Skeletal muscle cell (primary cell): ENCODE measurements around the gene ANTXR1.

ENCODE experiments used
- DNase-seq: peaks from one replicate; pipeline ENCODE4 v3.0.0-alpha.2; 2010; ENCODE audit warnings: low read depth
- H3K4me3 ChIP-seq: 2 replicates; pipeline ENCODE4 v1.5.1; 2011; ENCODE audit warnings: low read depth, mild to moderate bottlenecking, control low read depth, low read length, moderate library complexity

The ANTXR1 gene

DNA sequence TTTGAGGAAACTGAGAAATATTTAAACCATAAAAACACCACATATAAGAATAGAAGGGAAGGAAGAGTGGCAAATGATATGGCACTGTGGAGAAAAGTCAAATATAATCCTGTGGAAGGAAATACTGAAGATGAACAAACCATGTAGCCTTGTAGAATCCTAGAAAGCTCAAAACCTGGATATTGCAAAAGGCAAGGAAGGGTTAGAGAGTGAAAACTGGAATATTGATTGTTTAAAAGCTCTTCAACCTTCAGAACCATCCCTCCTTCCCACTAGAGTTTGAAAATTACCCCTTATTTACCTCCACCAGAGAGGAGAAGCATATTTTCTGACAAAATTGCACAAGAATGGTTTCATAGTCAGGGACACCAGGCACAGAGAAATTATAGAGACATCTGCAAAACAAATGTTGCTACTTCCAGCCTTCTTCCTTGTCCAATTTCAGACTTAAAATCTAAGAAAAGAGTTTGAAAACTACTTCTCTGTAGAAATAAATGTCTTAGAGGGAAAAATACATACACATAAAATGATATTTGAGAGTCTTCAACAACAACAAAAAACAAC lies 48.0 kb downstream of the ANTXR1 start:
- DNase-seq, result no peak
- H3K4me3 ChIP-seq, result no peak overlapping the region

DNA sequence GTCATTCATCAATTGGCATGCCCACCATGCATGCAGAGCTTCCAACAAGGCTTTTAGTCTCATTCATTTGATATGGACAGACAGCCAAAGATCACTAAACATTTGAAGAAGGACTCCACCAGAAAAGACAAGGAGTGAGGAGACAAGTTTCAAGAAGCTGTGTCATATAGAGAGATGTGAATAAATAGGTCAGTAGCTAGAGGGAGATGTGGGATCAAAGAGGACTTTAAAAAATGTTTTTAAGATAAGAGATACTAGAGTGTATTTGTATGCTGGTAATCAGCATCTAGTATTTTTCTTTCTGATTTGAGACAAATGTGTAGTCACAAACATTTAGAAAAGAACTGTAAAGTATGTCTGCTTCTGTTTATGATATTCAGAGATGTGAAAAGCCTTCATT lies 48.5 kb downstream of the ANTXR1 start:
- DNase-seq, result no peak
- H3K4me3 ChIP-seq, result no peak overlapping the region

DNA sequence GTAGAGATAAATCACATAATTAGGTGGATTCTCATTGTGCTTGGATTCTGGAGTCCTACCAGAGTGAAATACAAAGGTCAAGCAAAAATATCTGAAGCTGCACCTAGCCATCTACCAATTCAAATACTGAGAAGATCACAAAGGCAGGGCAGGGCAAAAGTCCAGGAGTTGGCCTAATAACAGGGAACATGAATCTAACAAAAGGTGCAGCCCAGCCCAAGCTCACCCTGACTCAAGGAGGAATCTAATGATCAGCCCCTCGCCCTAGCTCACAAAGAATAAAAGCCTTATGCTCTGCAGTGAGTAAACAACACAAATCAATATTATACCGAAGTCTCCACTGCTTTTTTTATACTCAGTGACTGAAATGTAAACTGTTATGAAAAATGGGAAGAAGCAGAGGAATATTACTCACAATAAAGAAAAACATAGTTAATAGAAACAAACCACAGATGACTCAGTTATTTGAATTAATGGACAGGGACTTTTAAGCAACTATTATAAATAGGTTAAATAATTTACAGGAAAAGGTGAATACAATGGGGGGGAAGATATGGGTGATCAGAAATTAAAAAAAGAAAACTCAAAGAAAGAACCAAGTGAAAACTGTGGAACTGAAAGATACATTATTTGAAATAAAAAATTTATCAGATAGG lies 49.5 kb downstream of the ANTXR1 start:
- no peak for DNase-seq
- H3K4me3 ChIP-seq, result no peak overlapping the region

DNA sequence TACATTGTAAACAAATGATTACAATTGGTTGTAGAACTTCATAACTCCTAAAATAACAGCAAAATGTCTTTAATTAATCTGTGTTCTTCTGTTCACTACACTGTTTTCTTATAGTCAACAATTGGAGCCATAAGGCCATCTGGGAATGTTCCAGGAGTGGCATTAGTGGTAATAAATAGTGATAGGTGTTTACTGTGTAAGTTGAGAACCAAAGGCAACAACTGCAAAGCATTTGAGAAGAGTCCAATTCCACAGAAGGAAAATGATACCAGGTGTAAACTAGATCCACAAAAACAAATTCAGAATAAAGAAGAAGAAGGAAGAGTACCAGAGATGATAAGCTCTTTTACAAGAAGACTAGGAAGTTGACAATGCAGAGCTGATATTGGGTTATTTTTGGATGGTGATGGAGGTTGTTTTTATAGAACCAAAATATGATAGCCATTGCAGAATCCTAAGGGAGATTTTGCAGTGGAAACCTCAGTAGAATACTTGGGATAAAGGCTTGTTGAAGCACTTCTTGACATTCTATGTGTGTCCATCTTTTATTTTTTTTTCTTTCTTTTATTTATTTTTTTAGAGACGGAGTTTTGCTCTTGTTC lies 52.9 kb downstream of the ANTXR1 start:
- no peak overlapping the region for H3K4me3 ChIP-seq

DNA sequence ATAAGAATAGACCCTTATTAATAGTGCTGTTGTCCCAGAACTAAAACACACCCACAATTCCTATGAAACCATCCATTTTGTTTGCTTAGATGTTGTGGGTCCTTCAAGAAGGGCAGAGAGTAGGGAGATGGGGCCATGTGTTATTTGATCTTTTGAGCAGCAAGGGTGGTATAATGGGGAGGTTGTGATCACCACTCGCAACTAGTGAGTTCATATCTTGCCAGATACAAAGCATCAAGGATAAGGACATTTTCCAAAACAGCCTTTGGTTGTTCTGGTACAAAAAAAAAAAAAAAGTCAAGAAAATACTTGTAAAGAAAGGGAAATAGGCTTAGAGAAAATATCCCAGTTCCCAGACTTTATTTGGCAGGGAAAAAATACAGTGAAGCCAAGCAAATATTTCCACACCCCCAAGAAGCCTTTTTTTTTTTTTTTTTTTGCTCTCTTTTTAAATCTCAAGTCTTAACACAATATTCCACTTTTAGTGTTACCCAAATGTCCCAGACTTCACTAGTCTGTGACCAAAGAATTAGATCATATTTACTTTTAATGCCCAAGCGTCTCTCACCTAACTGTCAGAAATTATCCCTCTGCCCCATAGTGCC lies 54.1 kb downstream of the ANTXR1 start:
- DNase-seq, result no peak
- H3K4me3 ChIP-seq, result no peak overlapping the region

More for the DNA sequence above, 52.9 kb downstream of the ANTXR1 start:
- DNase-seq, result no peak

DNA sequence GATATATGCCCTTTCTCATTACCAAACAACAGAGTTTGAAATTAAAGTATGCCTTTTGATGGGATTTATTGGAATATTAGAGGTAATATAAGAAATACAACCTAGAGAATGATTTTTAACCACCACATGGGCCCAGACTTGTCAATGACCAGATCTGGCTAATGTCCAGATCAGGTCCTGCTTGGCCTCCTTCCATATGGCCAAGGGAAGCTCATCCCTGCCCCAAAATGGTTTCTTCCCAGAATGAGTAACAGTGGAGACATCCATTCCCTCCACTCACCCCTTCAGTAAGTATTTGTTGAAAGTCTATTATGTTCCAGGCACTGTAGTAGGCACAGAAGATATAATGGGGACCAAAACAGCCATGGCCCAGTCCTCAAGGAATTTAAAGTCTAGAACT lies 54.9 kb downstream of the ANTXR1 start:
- H3K4me3 ChIP-seq, result no peak overlapping the region

DNA sequence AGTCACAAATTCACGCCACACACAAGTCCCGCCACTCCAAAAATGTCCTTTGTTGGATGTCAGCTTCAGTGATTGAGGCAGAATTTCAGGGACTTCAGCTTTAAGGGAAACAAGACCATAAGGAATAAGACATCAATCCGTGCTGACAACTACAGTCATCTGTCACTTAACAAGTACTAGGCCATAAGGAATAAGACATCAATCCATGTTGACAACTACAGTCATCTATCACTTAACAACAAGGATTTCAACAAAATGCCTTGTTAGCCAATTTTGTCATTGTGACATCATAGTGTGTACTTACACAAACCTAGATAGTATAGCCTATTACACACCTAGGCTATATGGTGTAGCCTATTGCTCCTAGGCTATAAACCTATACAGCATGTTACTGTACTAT lies 58.0 kb downstream of the ANTXR1 start:
- no peak for DNase-seq
- H3K4me3 ChIP-seq, result no peak overlapping the region

More for the DNA sequence above, 54.9 kb downstream of the ANTXR1 start:
- no peak for DNase-seq

DNA sequence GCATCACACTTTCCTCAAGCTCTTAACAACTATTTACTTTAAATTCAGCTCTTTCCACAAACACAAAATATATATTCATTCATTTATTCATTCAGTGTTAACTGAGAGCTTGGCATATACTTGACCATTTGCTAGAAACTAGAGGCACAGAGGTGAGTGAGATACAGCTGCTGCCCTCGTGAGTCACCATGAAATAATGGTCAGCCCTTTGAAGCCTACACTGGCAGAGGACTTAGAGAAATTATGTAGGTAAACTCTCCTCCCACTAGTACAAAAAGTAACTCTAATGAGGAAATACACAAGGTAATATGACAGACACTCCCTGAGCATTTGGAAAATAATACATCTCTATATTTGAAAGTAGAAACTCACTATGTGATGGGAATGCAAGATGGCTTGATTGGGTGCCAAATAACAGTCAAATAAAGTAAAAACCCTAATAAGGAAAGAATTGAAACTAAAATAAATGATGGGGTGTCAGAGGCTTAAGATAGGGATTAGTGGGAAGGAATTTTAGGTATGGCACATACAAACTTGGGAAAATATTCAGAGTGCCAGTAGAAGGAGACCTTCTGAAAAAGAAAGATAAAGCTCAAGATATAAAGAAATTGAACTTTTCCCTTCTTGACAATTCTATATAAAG lies 61.1 kb downstream of the ANTXR1 start:
- no peak overlapping the region for H3K4me3 ChIP-seq
- DNase-seq, result no peak

DNA sequence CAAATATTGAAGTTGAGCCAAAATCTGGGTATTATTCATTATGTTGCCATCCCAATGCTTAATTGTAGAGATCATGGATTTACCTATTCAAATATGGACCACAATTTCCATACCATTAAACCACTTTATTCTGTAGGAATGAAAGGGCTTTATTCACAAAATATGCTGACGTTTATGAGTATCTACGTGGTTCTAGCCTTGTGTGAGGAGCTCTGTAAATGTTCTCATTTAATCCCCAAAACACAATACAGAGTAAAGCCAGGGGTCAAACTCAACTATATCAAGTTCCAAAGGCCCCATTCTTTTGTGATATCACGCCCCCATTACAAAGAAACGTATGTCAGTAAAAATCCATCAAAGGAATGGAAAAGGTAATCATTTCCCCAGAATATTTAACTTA lies 61.9 kb downstream of the ANTXR1 start:
- DNase-seq, result no peak
- H3K4me3 ChIP-seq, result no peak overlapping the region

DNA sequence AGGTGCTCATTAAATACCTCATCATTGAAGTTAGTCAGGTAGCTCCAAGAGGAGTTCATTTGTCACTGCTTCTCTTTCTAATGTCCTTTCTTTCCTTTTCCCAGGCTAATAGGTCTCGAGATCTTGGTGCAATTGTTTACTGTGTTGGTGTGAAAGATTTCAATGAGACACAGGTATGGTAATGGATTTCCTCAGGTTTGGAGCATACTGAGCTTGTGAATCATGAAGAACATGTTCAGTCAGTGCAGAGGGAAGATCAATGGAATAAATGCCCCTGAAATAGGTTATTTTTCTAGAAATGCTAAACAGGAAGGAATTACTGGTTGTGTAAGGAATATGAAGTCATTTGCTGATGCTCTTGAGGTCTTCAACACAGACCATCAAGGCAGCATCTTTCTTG lies 62.5 kb downstream of the ANTXR1 start:
- no peak for DNase-seq
- no peak overlapping the region for H3K4me3 ChIP-seq

DNA sequence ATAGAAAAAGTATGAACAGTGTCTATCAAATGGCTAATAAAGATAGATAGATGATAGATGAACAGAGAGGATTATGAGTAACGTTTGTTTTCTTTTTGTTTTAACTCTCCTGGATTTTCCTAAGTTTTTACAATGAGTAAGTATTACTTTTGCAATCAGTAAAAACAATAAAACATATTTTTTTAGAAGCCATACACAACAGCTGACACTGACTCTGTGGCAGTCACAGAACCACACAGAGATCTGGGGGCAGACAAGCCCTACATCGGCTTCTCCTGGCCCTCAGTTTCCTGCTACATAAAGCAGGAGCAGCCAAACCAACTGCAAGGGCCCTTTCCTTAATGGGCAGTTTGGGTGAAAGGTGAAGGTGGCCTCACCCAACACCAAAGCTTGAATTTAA lies 63.6 kb downstream of the ANTXR1 start:
- no peak overlapping the region for H3K4me3 ChIP-seq
- no peak for DNase-seq

DNA sequence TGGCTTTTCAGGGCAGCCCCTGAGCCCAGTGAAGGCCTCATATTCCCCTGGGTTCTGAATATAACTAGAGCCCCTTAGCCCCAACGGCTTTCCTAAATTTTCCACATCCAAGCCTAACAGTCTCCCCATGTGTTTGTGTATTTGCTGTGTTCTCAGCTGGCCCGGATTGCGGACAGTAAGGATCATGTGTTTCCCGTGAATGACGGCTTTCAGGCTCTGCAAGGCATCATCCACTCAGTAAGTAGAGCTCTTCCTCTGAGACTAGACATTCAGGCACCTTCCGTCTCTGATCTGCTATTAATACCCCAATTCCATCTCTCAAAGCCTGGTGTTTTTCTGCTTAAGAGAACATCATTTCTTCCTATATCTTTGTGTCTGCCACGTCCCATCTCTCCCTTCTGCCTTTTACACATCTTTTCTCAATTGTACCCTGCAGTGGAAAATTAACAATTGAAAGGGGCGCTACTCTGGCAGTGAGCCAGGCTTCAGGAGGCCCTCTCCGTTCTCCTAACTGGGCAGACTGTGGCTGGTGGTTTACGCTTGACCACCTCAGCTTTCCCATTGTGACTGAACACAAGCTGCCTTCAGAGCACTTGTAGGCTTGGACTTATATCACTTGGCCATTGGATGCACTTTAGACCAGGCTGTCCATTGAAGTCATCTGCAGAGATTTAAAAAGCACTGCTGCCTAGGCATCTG lies 64.4 kb downstream of the ANTXR1 start:
- DNase-seq, result no peak
- H3K4me3 ChIP-seq, result no peak overlapping the region

DNA sequence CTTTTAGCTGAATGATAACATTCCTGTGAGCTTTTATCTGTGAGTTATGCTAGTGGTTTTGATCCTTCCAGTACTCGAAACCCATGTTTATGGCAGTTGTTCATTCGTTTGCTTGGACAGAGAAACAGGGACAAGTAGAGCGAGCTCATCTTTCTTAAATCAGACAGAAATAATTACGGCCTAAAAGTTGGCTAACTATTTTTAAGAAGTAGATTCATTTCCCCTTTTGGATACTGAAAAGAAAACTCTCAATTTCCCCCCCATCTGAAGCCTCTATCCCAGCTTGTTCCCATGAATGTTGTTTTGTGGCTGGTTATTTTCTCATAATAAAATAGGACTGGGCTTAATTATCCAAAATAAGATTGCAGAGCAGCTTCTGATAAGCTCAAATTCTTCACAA lies 67.1 kb downstream of the ANTXR1 start:
- no peak for DNase-seq
- no peak overlapping the region for H3K4me3 ChIP-seq

DNA sequence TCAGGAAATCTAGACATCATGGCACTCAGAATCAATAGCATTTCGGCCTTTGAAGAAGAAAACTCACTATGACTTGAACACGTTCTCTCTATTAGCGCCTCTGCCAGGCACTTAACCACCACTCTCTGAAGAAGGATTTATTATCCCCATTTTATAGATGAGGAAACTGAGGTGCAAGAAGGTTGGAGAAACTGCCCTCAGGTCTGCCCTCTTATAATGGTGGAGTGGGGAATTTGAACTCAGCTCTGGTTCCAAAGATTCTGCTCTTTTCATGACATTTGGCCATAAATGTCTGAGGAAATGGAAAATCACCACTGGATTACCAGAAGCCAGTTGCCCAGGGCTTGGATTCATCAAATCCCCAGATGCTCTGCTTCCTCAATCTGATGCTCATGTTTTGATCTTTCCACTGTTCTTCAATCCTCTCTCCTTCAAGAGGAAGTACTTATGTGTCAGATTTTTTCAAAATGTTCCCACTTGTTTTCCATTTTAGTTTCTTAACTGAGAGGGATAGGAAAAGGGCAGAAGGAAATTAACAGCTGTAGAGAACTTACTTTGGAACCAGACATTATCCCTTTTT lies 68.1 kb downstream of the ANTXR1 start:
- H3K4me3 ChIP-seq, result no peak overlapping the region
- DNase-seq, result no peak

DNA sequence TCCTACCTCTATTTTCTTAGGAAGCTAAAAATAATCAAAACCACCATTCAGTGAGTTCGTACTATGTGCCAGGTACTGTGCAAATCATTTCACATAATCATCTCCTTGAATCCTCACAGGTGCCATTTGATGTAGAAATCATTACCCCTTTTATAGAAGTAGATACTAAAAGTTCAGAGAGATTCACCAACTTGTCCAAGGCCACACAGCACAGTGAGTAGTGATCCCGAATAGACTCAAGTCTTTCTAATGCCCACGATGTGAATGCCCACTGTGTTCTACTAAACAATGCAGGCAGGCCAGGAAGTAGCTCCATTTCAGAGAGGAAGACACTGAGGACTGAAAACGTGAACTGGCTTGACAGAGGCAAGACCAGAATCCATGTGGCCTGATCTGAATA lies 68.8 kb downstream of the ANTXR1 start:
- no peak overlapping the region for H3K4me3 ChIP-seq
- no peak for DNase-seq

DNA sequence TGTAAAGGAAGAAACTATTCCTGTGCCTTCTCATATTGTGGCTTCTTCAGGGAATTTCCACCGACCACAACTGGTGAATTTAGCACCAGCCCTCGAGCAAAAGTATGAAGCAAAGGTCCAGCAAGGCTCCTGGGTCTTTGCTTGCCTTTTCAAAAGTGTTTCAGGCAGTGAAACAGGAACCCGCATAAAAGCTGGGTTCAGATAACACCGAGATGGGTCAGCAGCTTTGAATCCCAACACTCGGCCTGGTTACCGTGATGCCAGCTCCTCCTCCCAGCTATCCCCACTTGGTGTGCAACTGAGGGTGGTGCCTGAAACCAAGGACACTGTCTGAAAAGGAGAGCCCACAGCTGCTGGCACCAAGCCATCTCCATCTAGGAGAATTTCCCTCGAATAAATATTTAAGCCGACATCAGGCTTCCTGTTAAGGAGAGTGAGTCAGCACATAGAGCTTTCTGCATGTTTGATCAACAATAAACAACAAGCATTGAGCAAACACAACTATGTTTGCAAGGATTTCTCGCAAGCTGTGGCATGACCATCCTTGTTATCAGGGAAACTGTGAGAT lies 69.5 kb downstream of the ANTXR1 start:
- peak; percentile 43 for DNase-seq
- H3K4me3 ChIP-seq, result no peak overlapping the region

DNA sequence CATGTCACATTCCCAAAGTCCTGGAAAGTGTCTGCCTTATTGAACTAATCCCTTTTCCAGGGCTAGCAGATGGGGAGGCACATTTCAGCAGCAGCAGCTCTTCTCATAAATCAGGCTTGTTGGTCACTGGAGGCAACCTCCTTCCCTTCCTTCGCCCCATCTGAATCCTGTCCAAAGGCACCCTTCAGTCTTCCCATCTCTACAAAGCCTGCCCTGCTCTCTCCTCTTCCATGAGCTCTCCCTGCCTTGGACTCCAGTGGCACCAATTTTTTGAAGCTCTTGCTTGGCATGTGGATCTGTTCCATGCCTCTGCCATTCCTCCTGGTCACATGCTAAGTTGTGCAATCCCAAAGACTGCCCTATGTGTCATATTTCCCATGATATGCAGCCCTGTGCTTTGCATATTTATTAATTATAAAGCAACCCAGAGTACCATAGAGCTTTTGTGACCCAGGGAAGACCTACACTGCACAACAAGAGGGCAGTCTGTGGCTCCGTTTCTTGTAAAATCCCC lies 70.3 kb downstream of the ANTXR1 start:
- no peak overlapping the region for H3K4me3 ChIP-seq
- no peak for DNase-seq

DNA sequence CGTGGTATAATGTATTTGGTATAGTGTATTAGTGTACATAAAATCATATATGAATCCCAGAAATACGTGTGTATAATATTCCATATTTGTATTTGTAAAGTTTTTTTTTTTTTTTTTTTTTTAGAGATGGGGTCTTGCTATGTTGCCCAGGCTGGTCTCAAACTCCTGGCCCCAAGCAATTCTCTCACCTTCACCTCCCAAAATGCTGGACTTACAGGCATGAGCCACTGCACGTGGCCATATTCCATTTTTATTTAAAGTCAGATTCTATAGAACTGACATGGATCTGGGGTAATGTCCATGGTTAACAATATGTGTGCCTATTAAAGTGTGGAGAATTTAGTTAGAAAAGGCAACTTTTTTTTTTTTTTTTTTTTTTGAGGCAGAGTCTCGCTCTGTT lies 71.5 kb downstream of the ANTXR1 start:
- DNase-seq, result no peak
- no peak overlapping the region for H3K4me3 ChIP-seq

DNA sequence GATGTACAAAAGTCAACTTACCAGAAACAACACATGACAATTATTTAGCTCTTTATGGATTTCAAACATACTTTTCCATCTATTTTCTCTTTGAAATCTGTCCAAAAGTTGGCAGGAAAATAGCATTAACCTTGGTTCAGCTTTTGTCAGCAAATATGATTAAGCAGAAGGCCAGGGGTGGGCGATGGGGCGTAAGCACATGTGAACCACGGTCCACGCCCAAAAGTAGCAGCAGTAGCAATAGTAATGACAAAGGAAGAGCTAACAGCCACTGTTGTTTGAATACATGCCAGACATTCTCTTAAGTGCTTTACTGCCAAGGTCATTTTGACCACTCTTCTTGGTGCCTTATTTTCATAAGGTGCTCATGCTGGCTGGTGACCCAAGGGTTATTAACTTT lies 73.5 kb downstream of the ANTXR1 start:
- no peak for DNase-seq
- H3K4me3 ChIP-seq, result no peak overlapping the region
